Middle frontal gyrus (tissue), 1 donor: Measurements from ENCODE around the gene DKK3.

ENCODE experiments used
- DNase-seq: peaks from one replicate; pipeline ENCODE4 v3.0.0-alpha.2; 2015; ENCODE audit warnings: low spot score; ENCODE audit errors: extremely low spot score

Gene DKK3

DNA sequence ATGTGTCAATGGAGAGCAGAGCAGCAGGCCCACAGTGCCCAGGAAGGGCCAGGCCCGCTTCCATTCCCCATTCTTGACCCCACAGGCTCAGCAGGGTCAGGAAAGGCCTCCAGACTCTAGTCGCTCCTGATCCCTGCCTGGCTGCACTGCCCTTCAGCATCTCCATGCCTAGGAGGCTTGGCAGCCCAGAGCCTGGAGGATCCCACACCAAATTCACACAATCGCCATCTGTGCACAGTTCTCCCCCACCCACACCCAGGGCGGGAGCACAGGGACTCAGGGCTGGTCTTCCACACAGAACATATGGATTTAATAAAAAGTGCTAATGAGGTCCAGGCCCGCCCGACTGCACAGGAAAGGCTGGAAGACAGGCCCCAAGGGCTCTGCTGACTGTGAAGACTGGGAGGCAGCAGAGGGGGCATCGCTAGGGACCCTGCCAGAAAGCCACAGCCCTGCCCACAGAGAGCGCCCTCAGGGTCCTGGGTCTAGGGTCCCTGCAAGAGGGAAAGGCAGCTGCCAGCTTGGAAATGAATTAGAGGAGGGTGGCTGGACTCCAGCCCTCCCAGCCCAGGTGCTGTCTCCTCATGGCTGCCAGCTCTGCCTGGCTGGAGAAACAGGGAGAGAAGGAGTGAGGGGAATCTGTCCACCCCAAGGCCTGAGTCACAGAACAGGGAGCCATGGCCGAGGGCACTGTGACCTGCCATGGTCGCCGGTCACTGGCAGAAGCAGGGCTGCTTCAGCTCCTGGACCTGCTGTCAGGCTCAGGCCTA, 39.7 kb downstream of the DKK3 start:
- DNase-seq: no peak

DNA sequence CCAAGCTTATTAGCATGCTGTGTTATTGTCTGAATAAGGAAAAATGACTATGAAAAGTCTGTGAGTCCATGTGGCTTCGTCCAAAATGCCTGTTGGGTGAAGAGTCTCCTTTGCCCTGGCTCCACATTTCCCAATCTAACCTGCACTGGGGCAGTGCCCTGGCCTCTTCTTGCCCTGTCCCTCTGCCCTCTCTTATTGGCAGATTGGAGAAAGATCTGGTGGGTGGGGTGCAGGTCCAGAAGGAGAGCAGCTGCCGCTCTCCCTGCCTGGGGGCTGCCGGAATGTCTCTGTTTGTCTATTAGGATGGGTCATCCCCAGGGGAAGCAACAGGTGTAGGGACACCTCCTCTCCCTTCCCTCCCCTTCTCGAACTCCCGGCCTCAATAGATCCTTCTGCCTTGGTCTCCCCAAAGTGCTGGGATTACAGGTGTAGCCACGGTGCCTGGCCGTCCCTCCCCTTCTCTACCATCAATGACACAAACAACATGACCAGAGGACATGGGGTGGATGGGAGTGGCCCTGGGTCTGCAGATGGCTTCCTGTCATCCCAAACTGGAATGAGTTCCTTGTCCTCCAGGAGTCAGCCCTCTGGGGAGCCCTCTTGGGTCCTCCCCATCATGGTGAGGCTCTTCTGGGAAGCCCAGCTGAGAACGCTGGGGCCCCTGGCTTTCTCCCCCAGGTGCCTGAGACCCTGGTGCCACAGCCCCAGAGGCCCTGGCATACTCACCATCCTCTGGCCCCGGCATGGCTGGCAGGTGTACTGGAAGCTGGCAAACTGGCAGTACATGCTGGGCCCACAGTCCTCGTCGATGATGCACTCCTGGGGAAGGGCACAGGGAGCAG, 40.5 kb downstream of the DKK3 start:
- no peak for DNase-seq

DNA sequence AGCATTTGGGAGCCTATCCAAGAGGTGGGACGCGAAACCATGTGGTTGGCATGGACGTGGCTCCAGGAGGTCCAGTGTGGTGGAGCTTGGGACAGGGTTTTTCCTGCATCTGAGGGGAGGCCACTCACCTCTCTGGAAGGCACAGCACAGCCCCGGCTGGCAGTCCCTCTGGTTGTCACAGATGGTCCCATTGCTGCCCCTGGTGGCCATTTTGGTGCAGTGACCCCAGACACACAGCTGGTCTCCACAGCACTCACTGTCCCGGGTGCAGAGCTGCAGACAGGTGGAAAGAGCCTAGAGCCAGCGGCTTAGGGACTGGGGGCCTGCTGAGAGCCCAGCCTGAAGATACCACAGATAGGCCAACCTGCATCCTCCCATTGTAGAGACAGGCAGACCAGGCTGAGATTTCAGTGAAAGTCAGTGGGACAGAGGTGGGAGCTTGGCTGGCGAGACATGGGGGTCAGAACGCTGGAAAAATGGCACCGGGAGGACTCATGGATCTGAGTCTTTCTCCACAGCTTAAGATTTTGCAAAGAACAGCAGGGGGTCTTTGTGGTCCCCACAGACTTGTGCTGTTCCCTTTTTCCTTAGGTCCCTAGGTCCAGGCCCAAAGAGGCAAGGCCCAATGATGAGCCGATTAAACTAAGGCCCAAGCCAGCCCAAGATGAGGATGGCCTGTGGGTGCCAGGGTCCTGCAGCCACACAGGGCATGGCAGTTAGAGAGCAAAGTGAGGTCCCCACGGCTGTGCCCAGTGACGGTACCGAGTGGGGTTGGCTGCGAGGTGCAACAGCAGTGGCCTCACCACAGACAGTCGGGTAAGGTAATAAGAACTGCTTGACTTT, 41.4 kb downstream of the DKK3 start:
- DNase-seq: no peak

DNA sequence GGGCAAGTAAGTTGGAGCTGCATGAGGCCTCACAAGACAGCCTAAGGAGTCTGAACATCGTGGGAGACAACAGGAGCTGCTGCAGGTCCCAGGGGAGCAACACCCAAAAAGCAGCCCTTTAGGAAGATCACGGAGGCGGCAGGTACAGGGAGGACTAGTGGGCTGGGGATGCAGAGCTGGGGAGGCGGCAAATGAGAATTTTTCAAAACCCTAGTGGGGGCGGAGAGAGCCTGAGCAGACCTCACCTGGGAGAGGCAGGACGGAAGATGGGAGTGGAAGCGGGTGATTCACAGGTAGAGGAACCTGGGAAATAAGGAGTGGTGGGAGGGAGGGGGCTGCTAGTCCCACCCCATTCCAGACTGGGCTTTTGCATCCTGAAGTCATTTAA, 42.1 kb downstream of the DKK3 start:
- no peak for DNase-seq

DNA sequence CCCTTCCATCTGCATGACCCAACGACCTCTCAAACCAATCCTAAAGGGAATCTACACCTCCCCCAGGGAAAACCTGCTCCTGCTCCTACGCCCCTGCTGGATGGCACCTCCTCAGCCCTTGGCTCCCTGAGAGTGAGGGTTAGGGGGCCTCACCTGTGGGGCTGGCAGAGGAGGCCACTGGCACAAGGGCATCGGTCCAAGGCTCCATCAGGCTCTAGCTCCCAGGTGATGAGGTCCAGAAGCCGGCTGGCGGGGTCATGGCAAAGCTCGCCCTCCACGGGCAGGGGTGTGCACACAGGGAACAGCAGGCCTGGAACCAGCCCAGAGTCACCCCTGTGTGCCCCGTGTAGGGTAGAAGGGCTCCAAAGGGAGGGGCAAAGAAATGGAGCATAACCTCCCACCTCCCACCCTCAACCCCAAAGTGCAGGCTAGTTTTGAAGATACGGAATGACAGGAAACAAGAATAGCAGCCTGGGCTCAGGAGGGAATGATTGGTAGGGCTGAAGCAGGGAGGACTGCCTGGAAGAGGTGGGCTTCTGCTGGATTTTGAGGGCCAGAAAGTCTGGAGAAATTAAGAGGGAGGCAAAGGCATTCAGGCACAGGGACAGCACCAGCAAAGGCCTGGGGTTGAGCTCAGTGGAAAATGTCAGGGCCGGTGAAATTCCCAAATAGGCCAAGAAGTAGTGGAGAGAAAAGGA, 42.6 kb downstream of the DKK3 start:
- DNase-seq: no peak

DNA sequence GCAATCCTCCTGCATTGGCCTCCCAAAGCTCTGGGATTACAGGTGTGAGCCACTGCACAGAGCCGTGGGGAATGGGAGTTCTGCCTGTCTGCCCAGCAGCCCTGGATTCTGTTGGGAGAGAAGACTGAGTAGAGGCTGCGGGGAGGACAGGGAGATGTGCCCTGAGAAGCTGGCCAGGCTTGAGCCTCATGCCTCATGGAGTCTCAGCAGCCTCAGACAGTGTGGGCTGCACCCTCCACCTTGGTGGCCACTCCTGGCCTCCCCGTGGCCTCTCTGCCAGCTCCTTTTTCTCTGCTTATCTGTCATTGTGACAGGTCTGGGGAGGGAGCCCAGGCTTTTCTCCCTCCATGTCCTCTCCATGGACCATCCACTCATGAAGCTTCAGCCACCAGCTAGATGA, 43.2 kb downstream of the DKK3 start:
- no peak for DNase-seq

DNA sequence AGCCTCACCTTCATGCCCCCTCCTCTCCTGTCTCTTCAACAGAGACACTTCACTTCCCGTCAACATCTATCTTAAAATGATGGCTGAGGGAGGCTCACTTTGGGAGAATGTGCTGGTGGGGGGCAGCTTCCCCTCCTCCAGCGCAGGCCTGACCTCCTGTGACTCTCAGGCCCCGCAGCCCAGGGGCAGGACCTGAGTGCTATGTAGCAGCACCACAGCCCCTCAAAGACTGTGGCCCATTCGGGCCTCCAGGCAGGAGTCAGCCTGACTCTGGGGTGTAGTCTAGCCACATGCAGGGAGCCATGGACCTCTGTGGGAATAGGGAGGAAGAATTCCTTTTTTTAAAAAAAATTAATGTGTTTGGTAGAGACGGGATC, 43.7 kb downstream of the DKK3 start:
- no peak for DNase-seq

DNA sequence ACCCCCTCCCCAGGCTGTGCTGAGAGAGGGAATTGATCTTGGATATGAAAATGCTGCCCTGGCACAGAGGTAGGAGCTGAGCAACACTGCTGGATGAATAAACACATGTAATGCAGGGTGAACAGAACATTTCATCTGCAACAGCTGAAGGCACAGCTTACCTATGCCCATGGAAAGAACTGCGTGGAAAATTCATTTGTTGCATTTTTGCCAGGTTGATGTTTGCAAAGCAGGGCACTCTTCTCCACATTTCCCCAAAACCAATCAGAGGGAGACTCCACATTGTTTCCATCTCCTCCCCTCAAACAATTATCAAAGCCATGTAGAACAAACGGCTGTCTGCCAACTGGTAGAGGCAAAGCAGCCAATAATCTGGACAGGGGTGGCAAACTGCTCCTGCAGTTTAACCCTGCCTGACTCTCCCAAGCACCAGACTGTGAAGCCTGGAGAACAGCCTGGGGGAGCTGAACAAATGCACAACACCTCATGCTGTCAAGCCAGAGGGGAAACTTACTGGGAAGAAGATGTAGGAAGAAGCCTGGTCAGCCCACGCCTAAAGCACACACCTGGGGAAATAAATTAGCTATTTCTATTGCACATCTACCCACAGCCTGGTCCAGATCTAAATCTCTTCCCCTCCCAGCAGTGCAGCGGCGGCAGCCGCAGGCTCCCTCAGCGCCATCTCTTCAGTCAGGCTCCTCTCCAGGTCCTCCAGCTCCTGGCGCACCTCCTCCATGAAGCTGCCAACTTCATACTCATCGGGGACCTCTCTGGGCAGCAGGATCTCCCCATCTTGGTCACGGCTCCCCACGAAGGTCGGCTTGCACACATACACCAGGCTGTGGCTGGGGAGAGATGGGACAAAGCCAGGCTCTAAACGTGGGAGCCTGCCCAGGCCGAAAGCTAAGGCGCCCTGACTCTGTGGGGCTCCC, 44.3 kb downstream of the DKK3 start:
- DNase-seq: no peak

DNA sequence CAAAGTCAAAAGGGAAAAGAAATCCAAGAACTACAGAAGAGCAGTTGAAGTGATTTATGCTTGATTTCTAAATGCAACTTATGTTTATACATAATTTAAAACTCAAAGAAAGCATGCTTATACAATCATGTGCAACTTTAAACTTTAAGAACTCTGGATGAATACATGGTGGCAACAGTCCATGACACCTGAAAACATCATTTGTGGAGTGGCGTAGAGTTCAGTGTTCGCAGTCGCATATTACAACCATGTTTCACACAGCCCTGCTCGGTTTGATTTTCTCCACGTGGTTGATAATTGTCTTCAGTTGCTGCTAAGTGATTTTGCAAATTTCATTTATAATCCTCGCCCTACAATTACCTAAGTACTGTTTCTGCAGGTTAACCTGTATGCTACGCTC, 45.4 kb downstream of the DKK3 start:
- no peak for DNase-seq

DNA sequence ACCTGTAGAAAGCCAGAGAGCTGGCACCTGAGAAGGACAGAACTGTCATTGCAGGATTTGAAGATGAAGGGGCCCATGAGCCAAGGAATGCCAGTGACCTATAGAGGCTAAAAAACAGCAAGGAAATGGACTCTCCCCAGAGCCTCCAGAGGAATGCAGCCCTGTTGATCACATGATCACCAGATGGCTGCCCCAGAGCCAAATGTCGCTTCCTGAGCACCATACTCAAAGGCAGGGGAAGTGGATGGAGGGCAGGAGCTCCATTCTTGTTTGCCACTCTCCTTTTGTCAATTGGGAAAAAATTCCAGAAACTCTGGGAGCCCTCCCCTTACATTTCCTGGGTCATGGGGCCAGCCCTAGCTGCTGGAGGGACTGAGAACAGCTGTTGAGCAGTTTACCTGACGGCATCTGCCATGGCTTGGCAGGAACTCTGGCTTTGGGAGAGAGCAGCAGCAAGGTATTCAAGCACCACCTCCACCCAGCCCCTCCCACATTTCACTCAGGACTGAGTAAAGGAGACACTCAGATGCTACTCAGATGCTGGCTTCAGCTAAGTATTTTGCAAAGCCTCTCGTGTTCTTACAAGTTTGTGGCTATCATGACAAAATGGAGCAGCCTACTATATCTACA, 46.9 kb downstream of the DKK3 start:
- DNase-seq: no peak

DNA sequence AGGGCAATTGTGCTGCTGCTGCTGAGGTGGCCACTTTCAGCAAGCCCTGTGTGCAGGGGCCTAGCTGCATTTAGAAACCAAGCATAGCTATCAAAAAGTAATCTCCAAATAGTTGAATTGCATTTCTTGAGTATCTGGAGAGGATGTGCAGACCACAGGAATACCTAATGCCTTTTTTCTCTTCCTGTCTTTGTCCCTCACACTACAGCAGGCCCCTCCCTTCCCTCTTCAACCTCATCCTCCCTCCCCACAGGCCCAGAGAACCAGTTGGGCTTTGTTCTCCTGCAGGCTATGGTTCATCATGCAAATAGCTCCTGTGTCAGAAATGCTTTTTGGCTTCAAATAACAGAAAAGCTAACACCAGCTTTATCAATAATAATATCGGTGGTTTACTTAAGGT, 47.7 kb downstream of the DKK3 start:
- no peak for DNase-seq

DNA sequence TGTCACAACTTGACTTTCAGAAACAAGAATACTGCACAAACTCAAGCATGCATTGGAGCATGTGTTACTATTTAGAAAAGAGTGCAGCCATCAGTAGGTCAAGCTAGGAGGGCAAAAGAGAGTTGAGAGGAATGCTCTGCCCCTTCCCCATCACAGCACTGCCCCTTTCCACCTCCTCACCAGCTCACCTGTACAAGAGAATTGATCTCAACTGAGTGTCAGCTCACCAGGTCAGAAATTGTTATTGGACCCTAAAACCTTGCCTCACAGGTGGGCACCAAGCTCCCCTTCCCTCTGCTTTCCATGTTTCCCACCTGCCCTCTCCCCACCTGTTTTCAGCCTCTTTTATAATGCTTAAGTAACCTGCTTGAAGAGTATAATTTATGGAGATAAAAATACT, 48.8 kb downstream of the DKK3 start:
- no peak for DNase-seq

DNA sequence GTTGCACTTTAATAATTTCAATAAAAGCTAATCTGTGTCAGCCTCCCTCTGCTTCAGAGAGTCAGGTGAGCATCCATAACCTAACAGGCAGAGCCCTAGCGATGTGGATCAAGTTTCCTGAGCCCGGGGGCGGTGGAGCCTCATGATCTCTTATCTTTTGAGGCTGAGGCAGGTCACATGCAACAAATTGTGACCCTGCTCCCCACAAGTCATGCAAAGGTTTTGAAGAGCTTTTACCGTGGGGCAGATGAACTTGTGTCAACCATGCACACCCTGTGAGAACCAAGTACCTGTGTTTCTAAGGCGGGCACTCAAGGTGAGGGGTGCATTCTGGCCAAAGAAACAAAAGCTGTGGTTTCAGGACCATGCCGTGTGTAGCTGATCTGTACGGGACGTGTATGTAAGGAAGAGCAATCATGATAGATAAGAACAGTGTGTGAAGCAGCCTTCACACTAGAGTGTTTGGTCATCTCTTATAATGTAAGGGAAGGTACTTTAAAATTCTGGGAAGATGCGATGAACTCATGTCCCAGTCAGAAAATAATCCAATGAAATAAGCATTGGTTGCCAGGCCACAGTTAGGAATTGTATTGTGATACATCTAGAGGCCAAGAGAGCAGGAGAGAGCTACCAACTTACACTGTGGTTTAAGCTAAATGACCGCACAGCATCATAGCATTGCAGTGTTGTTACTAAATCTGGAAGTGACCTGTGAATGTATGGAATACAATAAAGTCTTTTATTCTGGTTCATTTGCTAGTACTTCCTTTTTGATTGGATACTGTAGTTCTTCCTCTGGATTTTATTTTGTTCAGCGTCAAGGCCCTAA, 49.8 kb downstream of the DKK3 start:
- DNase-seq: no peak

DNA sequence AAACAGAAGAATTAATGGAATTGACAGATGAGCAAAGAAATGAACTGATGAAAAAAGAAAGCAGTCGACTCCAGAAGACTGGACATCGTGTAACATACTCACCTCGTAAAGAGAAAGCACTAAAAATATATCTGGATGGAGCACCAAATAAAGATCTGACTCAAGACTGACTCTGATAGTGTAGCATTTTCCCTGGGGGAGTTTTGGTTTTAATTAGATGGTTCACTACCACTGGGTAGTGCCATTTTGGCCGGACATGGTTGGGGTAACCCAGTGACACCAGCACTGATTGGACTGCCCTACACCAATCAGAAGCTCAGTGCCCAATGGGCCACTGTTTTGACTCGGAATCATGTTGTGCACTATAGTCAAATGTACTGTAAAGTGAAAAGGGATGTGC, 52.4 kb downstream of the DKK3 start:
- no peak for DNase-seq

DNA sequence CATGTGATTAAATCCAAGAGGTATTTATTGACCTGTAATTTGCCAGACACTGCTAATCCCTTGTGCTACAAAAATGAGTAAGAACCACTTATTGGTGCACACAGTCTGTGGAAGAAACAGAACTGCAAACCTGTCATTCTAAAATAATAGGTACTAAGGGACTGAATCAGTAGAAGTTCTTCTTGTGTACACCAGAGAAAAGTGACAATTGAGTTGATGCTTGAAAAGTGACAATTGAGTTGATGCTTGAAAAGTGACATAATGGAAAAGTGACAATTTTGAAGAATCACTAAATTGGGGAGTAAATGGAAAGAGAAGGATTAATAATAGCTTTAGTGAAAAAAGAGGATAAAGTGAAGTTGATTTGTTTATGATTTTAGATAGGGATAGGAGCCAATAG, 56.4 kb downstream of the DKK3 start:
- DNase-seq: no peak

DNA sequence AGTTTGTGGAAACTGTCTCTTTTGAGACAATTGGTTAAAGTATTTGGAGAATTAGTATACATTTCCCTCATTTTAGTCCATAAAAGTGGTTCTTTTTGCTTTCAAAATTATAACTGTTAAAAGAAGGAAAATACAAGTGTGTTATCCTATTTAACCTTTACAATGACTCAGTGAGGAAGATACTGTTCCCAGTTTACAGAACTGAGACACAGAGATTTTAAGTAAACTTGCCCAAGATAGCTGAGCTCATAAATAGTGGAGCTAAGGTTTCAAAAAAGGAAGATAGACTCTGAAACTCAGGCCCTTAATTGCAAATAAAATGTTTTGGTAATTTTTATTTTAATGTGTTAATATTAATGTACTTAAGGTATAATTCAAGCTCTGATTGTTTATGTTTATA, 58.9 kb downstream of the DKK3 start:
- no peak for DNase-seq

DNA sequence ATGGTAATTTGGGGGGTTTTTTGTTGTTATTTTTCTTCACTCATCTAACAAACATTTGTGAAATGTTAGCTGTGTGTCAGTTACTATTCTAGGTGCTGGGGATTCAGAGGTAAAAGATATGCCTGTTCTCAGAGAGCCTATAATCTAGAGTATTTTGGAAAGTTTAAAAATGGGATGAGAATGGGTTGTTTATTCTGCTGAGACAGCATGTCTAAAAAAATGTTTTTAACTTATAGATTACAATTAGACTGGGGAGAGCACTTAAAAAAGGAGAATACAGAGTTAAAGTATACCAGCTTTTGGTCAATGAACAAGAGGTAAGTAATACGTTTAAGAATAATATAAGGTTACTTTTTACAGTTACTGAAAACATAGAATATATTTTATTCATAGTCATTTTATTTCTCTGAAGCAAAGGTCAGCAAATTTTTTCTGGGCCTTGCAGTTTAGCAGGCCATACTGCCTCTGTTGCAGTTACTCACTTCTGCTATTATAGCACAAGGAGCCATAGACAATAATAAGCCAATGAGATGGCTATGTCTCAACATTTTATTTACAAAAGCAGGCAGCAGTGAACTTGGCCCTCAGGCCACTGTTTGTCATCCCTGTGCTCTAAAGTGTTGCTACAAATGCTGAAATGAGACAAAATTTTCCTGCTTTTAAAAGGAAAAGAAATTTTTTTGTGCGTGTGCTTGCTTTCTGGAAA, 60.0 kb downstream of the DKK3 start:
- DNase-seq: no peak

DNA sequence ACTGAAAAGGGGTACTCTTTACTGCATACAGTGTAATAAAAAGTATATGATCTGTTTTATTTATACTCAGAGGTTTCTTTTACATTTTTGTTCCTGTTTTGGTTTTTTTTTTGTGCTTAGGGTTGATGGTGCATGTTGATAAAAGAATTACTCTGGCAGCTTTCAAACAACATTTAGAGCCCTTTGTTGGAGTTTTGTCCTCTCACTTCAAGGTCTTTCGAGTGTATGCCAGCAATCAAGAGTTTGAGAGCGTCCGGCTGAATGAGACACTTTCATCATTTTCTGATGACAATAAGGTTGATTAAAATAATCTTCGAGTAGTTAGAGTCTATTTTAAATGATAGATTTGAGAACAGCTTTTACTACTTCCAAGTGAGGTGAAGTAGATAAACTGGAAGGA, 60.6 kb downstream of the DKK3 start:
- no peak for DNase-seq
